22Rv1 (cell line): ENCODE results near the gene IL4R.

ENCODE experiments used
- H3K27ac ChIP-seq: fragments of 450-650 bp; 2 replicates; pipeline ENCODE4 v1.5.1; 2017
- ZFX ChIP-seq: fragments of 450-650 bp; IDR thresholded peaks from 2 replicates; pipeline ENCODE4 v1.6.1; 2017; ENCODE audit warnings: antibody characterized with exemption, borderline replicate concordance
- TF ChIP-seq, protein P1 (sequence below): fragments of 450-650 bp; IDR thresholded peaks from 2 replicates; pipeline ENCODE4 v1.5.1; 2017; ENCODE audit warnings: mild to moderate bottlenecking

Gene IL4R

DNA sequence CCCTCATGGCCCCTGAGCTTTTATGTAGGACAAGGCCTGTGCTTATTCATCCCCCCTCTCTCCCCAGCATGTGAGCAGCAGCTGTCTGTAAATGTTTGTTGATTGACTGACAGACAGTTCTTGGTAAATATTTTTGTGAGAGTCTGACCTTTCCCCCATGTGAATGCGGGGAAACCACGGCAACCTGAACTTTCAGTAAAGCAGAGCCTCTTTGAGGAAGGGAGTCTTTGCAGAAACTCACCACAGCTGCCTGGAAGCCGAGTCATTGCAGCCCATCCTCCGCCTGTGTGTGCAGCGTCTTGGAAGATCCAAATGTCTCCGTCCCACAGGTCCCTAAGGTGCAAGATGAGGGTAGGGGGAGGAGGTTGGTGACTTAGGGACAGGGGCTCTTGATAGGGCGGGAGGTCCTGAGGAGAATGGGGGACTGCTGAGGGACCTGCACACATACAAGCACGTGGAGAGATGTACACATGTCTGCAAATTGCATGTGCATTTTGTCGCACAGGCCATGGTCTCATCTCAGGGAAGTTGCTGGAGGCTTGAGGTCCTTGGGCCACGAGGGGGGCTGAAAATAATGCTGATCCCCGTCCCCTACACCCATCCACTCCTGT, 65.2 kb downstream of the IL4R start:
- TF ChIP-seq, protein P1, sequence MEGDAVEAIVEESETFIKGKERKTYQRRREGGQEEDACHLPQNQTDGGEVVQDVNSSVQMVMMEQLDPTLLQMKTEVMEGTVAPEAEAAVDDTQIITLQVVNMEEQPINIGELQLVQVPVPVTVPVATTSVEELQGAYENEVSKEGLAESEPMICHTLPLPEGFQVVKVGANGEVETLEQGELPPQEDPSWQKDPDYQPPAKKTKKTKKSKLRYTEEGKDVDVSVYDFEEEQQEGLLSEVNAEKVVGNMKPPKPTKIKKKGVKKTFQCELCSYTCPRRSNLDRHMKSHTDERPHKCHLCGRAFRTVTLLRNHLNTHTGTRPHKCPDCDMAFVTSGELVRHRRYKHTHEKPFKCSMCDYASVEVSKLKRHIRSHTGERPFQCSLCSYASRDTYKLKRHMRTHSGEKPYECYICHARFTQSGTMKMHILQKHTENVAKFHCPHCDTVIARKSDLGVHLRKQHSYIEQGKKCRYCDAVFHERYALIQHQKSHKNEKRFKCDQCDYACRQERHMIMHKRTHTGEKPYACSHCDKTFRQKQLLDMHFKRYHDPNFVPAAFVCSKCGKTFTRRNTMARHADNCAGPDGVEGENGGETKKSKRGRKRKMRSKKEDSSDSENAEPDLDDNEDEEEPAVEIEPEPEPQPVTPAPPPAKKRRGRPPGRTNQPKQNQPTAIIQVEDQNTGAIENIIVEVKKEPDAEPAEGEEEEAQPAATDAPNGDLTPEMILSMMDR: no peak
- TF ChIP-seq ZFX: no peak
- H3K27ac ChIP-seq: no peak overlapping the region

- no peak overlapping the region for H3K27ac ChIP-seq
- TF ChIP-seq, protein P1: no peak
- no peak for TF ChIP-seq ZFX
These were observed 66.1 kb downstream of the IL4R start for GRCh38 chr16:27379919-27380318.

GRCh38 chr16:27381236-27381635, 67.5 kb downstream of the IL4R start:
- TF ChIP-seq, protein P1: no peak
- TF ChIP-seq ZFX: no peak
- no peak overlapping the region for H3K27ac ChIP-seq

DNA sequence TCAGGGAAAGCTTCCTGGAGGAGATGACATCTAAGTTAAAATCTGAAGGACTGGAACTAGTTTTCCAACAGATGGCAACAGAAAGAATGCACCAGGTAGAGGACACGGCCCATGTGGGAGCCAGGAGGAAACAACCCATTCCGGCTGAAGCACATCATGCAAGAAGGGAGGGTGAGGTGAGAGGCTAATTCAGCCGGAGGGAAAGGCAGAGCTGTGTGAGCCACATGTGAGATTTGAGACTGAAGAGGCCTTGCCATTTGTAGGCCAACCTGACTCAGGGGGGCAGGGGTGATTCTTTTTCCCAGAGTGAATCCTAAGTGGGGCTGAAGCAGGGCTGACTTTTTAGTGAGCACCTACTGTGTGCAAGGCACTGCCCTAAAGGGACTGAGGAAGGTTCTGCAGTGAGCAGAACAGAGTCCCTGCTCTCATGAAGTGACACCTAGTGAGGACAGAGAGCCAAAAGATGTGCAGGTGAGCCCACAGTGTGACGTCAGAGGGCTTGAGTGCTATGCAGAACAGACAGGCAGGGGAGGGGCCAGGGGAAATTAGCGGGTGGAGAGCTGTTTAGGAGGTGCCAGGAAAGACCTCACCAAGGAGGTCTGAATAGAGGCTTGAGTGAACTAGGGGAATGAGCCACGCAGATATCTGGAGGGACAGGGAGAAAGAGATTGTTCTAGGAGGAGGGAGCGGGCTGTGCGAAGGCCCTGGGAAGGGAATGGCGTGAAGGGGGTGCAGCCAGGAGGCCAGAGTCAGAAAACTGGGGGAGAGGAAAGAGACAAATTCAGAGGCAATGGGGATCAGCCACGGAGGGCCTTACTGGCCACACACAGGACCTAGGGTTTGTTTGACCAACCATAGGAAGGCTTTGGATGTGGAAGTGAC, 68.4 kb downstream of the IL4R start:
- no peak overlapping the region for H3K27ac ChIP-seq
- TF ChIP-seq ZFX: no peak
- TF ChIP-seq, protein P1: no peak

DNA sequence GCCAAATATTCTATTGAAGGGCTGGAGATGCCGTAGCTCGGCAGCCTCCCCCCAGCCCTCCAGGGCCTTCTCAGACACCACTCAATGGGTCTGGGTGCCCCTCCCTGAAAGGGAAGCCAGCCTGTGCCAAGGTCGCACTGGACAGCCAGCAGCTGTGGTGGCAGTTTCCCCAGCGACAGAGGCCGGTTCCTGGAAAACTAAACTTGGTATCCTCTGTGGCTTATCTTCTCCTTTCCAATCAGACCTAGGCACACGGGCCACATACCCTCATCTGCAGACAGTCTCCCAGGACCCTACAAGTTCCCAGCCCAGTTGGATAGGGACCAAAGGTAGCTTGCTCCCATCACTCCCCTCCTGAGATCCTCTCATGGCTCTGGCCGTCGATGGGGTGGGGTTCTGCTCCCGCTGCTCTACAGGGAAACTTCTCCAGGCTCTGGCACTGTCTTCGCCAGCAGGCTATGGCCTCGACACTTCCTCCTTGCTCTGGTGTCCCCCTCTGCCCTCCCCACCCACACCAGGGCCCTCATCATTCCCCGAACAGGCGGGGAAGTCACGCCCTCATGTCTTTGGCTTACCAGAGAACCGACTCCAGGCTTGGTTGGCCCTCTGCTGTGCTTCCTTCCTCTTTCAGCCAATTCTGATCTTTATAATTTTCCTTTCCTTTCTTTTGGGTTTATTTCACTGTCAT, 69.9 kb downstream of the IL4R start:
- TF ChIP-seq, protein P1: no peak
- no peak for TF ChIP-seq ZFX
- no peak overlapping the region for H3K27ac ChIP-seq

GRCh38 chr16:27384425-27384824, 70.7 kb downstream of the IL4R start:
- no peak for TF ChIP-seq ZFX
- TF ChIP-seq, protein P1: no peak
- no peak overlapping the region for H3K27ac ChIP-seq

DNA sequence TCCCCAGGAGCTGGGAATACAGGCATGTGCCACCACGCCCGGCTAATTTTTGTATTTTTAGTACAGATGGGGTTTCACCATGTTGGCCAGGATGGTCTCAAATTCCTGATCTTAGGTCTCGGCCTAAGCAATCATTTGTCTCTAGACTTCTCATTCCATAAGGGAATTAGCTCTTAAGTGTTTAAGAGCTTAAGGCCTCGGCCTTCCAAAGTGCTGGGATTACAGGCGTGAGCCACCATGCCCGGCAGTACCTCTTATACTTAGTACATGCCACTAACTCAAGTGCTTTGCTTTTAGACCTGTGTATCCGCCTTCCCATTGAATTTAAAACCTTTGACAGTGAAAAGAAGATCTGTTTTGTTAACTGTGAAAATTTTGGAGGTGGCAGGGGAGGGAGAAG, 71.6 kb downstream of the IL4R start:
- TF ChIP-seq, protein P1: no peak
- TF ChIP-seq ZFX: no peak
- no peak overlapping the region for H3K27ac ChIP-seq
